HG02870 (cell line): Measurements from ENCODE around the gene MAGI1.

Source experiments
- ATAC-seq: cut with Tn5 transposase; IDR thresholded peaks from one replicate; pipeline ENCODE4 v1.9.1; 2021; ENCODE audit warnings: mild to moderate bottlenecking, moderate library complexity; ENCODE audit not compliant: unreplicated experiment

The MAGI1 gene

DNA sequence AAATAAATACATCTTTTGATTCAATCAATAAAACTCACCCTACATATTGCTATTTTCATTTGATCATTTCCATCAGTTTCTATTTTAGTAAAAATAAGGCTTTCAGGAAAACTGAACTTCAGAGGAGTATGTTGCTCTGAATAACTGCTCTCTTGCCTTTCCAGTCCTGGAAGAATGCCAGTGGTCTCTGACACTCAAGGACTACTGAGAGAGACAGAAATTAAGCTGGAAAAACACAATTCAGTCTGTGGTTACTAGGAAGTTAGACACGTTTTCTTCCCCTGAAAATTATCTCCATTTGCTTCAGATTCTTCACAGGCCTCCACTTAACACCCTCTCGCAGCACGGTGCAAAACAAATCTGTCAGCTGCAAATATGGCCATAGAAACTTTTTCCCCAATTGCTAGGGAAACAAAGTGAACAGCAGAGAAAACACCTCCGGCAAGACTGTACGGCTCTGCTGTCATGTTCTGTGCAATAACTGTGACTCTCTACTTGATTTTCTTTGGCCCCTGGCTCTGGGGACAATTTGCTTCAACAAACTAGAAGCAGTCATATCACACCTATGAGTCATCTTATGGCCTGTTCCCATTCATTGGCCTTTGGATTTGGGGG is 353.0 kb downstream of the MAGI1 start:
- no peak for ATAC-seq

DNA sequence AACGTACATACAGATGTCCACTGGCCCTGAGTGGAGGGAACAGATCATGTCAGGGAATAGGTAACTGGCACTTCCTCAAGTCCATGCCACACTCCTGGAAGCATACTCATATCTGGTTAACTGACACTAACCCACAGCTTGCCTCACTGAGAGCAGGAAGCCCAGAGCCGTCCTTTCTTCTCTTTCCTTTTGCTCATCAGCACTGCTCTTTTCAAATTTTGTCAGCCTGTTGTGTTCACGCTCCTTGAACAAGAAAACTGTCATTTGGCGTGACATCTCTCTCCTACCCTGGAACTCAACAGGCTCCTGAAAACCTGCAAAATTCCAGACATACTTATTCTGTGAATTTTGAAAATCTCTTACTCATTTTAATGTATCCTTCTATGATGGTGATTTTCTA is 360.2 kb downstream of the MAGI1 start:
- no peak for ATAC-seq

GRCh38 chr3:65677486-65678010 is 361.2 kb downstream of the MAGI1 start:
- ATAC-seq, result no peak

- ATAC-seq, result no peak
Observed at GRCh38 chr3:65676580-65676979, 362.1 kb downstream of the MAGI1 start.

- ATAC-seq, result no peak
Observed at GRCh38 chr3:65675011-65675410, 363.7 kb downstream of the MAGI1 start.

DNA sequence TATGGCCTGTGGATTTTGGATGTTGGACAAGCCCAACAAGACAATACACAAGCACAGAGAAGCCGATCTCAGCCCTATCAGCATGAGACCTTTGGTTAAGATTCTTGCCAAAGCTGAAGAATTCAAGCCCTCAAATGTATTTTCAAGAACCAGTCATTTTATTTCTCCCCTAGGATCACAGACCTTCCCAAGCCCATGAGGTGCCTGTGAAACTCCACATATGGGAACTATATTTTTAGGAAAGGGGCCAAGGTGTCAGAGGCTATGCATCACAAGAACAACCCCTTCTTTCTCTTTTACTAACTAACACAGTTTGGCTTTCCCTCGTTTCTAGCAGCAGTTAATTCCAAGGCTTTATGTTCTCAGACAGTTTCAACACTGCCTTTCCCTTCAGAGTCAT is 364.5 kb downstream of the MAGI1 start:
- no peak for ATAC-seq

GRCh38 chr3:65672871-65673815 is 365.6 kb downstream of the MAGI1 start:
- ATAC-seq, result no peak

DNA sequence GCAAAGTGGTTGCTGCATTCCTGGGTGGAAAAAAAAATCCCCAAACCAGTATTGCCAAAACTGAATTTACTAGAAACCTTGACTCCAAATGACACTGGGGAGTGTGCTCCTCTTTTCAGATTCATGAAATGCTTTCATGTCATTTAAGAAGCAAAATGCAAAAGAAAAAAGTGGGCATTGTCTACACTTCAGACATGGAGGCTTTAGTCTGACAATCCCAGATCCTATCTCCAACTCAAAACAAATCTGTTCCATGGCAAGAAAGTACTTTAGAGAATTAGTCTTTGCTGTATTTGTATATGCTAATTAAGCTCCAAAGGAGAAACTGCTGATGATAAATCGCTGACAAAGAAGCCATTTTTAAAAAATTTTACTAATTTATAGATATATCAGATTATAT is 366.7 kb downstream of the MAGI1 start:
- ATAC-seq, result no peak

GRCh38 chr3:65671004-65671403 is 367.7 kb downstream of the MAGI1 start:
- no peak for ATAC-seq

- no peak for ATAC-seq
Observed at GRCh38 chr3:65669163-65669875, 369.4 kb downstream of the MAGI1 start.

DNA sequence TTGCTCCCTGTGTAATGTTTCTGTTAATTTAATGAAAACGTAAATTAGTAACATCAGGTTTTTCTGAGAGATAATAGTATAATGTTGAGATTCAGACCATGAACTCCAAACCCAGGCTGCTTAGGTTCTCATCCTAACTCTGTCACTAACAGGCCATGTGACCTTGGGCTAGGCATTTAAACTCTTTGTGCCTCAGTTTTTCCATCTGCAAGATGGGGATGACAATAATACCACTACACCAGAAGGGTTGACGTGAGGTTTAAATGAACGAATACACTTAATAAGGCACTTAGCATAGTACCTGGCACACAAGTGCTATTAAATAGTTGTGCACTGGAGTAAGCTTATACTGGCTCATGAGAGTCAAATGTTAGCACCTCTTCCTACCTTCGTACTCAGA is 370.8 kb downstream of the MAGI1 start:
- no peak for ATAC-seq

GRCh38 chr3:65666448-65667091 is 372.1 kb downstream of the MAGI1 start:
- no peak for ATAC-seq

GRCh38 chr3:65665915-65666314 is 372.8 kb downstream of the MAGI1 start:
- no peak for ATAC-seq

GRCh38 chr3:65664931-65665330 is 373.8 kb downstream of the MAGI1 start:
- no peak for ATAC-seq

DNA sequence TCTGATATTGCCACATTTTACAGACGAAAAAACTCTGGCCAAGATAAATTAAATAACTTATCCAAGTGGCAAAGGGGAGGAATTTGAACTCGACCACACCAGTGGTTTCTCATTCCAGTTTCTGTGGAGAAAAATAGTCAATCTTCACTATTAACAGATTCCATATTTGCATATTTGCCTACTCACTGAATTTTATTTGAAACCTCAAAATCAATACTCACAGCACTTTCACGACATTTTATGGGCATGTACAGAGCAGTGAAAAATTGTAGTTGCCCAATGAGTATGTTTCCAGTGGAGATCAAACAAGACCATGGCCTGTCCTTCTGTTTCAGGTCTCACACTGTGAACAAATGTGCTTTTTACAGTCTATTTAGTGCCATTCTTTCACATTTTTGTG is 374.3 kb downstream of the MAGI1 start:
- no peak for ATAC-seq

- no peak for ATAC-seq
Observed at GRCh38 chr3:65662095-65662494, 376.6 kb downstream of the MAGI1 start.

- no peak for ATAC-seq
Observed at GRCh38 chr3:65660000-65660598, 378.6 kb downstream of the MAGI1 start.

DNA sequence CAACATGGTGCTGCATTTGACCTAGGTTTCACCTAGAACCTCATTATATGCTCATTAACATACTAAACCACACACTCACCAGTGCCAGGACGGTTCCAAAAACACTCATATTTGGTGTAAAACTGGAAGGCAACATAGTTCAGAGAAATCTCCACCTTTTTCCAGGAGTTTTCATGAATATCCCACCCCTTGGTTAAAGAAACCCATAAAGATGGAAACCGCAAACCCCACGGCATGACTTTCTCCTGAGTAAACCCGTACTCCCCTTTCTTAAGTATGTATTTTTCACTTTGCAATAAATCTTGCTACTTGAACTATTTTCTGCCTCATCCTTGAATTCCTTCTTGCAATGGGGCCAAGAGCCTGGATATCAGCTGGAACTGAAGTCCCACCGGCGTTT is 379.3 kb downstream of the MAGI1 start:
- no peak for ATAC-seq

DNA sequence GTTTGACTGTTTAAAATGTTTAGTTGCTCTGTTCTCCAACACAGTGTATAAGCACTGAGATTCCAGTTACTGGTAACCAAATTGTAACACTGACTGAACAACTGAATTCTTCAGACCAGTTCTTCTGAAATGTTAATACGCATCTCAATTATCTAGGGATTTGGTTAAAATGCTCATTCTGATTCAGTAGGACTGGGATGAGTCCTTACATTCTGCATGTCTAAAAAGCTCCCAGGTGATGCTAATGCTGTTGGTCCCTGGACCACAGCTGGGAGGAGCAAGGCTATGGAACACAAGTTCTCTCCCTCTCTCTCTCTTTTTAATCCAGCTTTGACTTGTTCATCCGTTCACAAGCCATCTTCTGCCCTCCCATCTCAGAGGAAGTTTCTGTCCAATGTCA is 380.3 kb downstream of the MAGI1 start:
- ATAC-seq, result no peak

DNA sequence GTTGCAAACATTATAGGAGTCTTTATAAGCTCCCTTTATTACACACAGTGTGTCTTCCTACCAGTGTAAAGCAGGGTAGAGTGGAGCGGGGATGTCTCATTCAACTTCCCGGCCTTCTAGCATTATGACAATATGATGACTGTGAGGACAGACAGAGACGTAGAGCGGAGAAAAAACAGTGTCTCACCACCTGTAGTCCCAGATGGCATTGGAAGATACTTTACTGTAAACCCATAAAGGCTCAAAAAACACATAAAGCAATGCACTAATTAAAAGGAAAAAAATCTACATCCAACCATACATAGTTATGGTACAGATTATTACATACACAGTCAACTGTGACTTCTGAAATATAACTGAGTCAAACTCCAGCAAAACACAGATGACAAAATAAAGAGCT is 383.7 kb downstream of the MAGI1 start:
- no peak for ATAC-seq

GRCh38 chr3:65653731-65654130 is 385.0 kb downstream of the MAGI1 start:
- ATAC-seq, result no peak
